Head of caudate nucleus (tissue), 42 donors: ENCODE results near the gene KCNMA1.

Experiments
- DNase-seq, 42 donors: peaks; one replicate each; pipeline versions ENCODE4 v3.0.0 to v3.0.0-alpha.2; 2020 to 2021; ENCODE audit warnings: mixed read lengths in 7 of 42
- intact Hi-C: fragments of 100-400 bp; cut with DNase I; formaldehyde crosslinking; loops from one replicate; pipeline ENCODE4 v1.15.0; 2022

KCNMA1 gene

DNA sequence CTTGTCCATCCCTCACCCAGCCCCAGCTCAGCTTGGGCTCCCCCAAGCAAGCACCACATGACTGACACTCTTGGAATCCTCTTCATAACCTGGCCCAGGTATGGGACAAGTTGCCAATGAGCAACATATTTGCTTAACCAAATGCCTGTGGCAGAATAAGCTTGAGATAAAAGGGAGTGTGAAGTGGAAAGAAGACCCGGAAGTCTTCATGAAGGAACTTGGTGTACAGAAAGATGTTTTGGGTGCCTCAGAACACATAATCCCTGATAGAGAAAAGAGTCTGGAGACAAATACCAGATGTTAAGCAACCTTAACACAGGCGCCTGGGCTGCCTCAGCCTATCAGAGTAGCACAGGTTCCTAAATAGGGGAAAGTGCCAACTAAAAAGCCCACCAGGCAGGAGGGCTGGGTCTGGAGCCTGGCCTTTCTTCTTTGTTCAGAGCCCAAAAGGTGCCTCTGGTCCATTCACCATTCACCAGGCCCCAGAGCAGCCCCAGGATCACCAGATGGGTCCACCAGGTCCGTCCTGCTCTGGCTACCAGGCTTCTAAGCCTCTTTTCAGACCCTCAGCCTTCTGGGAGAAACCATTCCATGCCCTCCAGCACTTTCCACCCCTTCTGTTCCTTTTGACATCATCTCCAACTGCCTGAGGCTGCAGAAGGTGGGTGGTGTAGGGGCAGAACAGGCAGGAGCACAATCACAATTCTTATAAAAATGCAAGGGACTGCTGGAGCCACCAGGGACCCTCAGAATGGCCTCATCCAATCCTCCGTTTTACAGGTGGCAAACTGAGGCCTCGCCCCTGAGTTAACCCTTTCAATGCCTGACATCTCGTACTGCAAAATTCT lies 22.6 kb downstream of the KCNMA1 start:
- intact Hi-C loops = no loop called here

DNA sequence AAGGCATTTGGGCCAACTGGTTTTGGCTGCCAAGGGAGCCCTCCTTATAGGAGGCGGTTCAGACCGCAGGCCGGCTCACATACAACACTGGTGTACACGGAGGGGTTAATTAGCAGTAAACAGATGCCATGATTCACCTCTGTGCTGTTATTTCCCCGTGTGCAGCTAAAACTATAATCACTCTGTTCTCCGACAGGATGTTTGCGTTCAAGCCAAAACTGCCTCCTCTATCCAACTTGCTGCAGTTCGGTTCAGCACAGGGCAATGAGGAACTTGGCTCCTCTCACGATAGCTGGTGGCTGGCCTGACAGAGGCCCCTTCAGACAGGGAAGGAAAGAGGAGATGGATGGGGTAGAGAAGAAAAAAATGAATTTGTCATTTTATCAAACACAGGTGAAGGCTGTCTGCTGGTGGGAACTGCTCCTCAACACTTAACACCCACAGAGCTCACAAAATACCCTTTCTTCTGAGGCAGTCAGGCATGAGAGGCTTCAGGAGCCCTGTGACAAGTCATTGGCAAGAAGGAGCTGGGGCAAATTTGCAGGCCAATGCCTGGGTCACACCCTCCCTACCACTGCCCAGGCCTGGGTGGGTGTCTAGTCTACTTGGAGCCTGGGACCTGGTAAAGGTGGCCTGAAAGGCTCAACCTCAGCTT lies 24.0 kb downstream of the KCNMA1 start:
- peak in 11 of 42 donors; percentile 20 to 67 (median 38) for DNase-seq
- intact Hi-C loops = no loop called here

More for the DNA sequence above, 22.6 kb downstream of the KCNMA1 start:
- peak in 1 of 42 donors; percentile 25 for DNase-seq

DNA sequence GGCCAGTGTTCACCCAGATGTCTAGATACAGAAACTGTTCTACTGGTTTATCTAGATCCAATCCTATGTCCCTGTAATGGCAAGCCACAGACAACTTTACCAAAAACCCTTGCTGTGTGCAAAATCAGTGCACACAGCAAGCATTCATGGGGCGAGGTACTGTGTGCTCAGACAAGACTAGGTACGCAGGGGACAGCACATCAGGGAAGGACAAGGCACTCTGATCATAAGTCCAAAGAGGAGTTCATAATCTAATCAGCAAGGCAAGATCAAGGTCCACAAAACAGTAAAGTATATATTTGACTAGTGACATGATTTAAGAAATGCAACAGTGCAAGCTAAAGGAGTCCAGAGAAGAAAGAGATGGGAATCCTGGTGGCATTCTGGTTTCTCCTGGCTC lies 25.9 kb downstream of the KCNMA1 start:
- intact Hi-C loops = no loop called here
- DNase-seq = no peak

GRCh38 chr10:77611221-77611620 lies 26.4 kb downstream of the KCNMA1 start:
- DNase-seq = no peak
- intact Hi-C loops = no loop called here

GRCh38 chr10:77609781-77610272 lies 27.8 kb downstream of the KCNMA1 start:
- intact Hi-C loops = no loop called here
- no peak for DNase-seq

DNA sequence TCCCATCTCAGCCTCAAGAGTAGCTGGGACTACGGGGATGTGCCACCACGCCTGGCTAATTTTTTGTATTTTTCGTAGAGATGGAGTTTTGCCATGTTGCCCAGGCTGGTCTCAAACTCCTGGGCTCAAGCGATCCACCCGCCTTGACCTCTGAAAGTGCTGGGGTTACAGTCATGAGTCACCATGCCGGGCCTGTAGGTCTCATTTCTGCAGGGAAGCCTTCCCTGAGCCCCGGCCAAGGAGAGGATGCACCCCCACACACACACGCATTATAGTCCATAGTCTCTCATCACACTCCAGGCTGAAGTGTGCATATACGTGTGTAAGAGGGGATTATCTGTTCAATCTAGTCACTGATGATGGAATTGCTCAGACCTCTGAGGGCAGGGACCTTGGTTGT lies 29.3 kb downstream of the KCNMA1 start:
- no peak for DNase-seq
- intact Hi-C loops = no loop called here

- intact Hi-C loops = no loop called here
- no peak for DNase-seq
Measured at GRCh38 chr10:77606751-77607150, 30.9 kb downstream of the KCNMA1 start.

DNA sequence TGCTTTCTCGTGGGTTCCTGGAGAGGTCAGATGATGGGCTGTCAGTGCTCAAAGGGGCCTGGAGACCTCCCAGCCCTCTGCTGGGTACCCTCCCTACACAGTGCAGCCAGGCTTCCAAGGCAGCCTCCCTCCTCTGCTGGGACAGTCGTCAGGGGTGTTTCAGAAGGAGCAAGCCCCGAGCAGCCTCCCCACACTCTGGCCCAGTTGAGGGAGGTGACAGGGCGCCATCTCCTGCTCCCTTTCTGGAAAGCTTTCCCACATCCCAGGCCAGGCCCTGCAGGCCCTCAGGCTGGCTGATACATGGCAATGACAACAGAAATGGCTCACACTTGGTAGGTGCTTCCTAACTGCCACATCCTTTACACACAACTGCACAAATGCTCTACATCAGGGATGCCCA lies 32.1 kb downstream of the KCNMA1 start:
- DNase-seq = no peak
- intact Hi-C loops = no loop called here

DNA sequence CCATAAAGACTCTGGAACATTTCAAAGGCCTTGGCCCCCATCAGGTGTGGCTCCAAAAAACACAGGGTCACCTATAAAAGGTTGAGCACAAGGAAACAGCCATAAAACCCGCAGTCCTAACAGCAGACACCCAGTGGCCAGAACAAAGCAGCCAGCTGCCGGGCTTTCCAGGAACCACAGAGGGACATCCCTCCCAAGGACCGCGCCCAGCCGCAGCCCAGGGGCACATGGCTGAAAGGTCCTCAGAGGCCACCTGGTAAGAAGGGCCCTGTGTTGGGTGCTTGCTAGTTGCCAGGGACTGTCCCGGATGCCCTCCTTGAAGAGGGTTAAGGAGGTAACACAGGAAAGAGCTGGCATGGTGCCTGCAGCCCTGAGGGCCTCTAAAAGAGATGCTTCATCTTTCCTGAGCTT lies 32.7 kb downstream of the KCNMA1 start:
- no peak for DNase-seq
- intact Hi-C loops = no loop called here

GRCh38 chr10:77604063-77604462 lies 33.5 kb downstream of the KCNMA1 start:
- intact Hi-C loops = no loop called here
- DNase-seq = no peak

DNA sequence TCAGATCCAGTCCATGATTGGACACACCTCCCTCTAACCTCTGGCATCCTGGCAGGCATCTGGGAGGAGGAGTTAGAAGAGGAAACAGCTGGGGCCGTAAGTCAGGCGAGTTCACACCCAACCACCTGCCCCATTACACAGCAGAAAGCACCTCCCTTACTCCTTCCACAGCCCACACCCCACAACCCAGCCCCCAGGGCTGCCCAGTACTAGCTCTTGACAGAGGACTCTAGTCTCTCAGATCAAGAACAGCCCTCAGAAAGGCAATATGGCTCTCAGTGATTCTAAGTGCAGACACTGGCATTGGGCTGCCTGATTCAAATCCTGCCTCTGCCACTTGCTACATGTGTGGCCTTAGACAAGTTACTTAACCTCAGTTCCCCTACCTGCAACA lies 34.1 kb downstream of the KCNMA1 start:
- intact Hi-C loops = no loop called here
- no peak for DNase-seq

- DNase-seq = peak in 1 of 42 donors; percentile 47
- intact Hi-C loops = no loop called here
Measured at GRCh38 chr10:77602913-77603533, 34.6 kb downstream of the KCNMA1 start.

- intact Hi-C loops = no loop called here
- no peak for DNase-seq
Measured at GRCh38 chr10:77602231-77602912, 35.2 kb downstream of the KCNMA1 start.

GRCh38 chr10:77601488-77601887 lies 36.1 kb downstream of the KCNMA1 start:
- DNase-seq = no peak
- intact Hi-C loops = no loop called here

DNA sequence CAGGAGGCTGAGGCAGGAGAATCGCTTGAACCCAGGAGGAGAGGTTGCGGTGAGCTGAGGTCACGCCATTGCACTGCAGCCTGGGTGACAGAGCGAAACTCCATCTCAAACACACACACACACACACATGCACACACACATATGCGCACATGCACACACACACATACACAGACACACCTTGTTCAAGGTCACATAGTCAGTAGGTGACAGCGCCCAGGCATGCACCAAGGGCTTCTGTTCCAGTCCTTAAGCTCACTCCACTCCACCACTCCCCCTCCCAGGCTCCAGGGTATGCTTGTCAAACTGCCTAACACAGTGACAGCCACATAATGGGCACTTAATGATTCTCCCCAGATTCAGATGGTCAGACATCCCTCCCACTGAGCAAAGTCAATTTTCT lies 37.0 kb downstream of the KCNMA1 start:
- intact Hi-C loops = no loop called here
- no peak for DNase-seq

DNA sequence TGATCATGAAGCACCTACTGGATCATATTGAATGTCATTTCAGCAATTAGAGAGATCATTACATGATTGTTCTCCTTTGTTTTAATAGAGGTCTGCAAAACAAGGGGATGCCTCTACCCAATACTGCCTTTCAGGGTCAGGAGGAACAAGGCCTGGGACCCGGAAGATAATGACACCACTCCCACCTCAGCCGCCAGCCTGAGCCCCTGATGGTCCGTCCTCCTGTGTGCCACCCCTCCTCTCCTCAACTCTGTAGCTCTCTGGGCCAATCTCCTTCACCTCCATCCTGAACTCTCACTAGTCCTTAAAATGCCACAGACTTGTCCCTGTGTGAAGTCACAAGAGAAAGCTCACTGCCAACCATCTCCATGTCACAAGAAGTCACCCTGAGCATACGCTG lies 38.0 kb downstream of the KCNMA1 start:
- no peak for DNase-seq
- intact Hi-C loops = no loop called here

- intact Hi-C loops = no loop called here
- DNase-seq = no peak
Measured at GRCh38 chr10:77598606-77599005, 39.0 kb downstream of the KCNMA1 start.

DNA sequence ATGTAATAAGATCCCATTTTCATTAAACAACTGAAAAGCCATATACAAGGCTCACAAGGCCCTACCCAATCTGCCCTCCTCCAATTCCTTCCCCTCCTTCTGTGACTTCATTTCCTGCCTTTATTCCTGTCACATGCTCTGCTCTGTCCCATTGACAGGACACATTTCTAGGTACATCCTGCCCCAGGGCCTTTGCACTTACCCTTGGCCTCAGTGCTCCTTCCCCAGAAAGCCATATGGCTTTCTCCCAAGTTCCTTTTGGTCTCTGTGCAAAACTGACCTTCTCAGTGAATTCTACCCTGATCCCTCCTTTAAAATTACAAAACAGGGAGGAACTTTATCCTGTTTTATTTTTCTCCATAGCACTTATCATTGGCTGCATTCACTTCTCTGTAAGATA lies 40.0 kb downstream of the KCNMA1 start:
- intact Hi-C loops = no loop called here
- no peak for DNase-seq

GRCh38 chr10:77594471-77594783 lies 43.2 kb downstream of the KCNMA1 start:
- intact Hi-C loops = no loop called here

More at GRCh38 chr10:77594471-77594783, 43.2 kb downstream of the KCNMA1 start:
- DNase-seq = no peak
